HG03520 (cell line): ENCODE measurements around the gene TAF3.

Experiments used
- ATAC-seq: cut with Tn5 transposase; IDR thresholded peaks from one replicate; pipeline ENCODE4 v1.9.1; 2021; ENCODE audit warnings: mild to moderate bottlenecking, moderate library complexity; ENCODE audit not compliant: unreplicated experiment

TAF3 gene

GRCh38 chr10:7874864-7875263 is 56.6 kb downstream of the TAF3 start:
- ATAC-seq: no peak

- ATAC-seq: no peak
These were observed 58.3 kb downstream of the TAF3 start for GRCh38 chr10:7876541-7877127.

GRCh38 chr10:7881119-7881518 is 62.8 kb downstream of the TAF3 start:
- ATAC-seq: no peak

- ATAC-seq: no peak
These were observed 67.8 kb downstream of the TAF3 start for GRCh38 chr10:7886056-7886455.

DNA sequence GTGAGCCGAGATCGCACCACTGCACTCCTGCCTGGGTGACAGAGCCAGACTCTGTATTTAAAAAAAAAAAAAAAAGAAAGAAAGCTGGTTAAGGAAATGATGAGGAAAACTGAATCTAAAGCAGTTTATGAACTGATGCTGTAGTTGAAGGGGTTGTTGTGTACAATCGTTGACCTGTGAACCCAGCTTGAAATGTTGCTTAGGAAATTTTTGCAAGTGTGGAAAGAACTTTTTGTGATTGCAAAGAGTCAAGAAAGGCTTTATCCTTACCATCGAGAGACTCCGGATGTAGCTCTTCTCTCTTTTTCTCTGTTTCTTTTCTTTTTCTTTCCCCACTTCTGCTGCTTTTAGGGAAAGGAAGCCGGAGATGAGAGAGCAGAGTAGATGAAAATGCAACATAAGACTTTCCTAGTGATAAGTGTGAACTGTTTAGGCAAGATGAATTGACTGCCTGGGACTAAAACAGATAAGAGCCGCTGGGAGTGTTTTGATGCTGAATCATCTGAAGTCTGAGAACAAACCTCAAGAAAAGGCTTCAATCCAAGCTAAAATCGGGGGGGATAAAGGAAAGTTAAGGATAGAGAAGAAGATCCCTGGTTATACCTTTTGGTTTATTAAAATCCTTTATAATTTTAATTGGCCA is 69.0 kb downstream of the TAF3 start:
- ATAC-seq: no peak

GRCh38 chr10:7889947-7890542 is 71.7 kb downstream of the TAF3 start:
- no peak for ATAC-seq

GRCh38 chr10:7890781-7891180 is 72.5 kb downstream of the TAF3 start:
- no peak for ATAC-seq

- ATAC-seq: no peak
These were observed 73.3 kb downstream of the TAF3 start for GRCh38 chr10:7891634-7892033.

- no peak for ATAC-seq
These were observed 73.8 kb downstream of the TAF3 start for GRCh38 chr10:7892146-7892545.

DNA sequence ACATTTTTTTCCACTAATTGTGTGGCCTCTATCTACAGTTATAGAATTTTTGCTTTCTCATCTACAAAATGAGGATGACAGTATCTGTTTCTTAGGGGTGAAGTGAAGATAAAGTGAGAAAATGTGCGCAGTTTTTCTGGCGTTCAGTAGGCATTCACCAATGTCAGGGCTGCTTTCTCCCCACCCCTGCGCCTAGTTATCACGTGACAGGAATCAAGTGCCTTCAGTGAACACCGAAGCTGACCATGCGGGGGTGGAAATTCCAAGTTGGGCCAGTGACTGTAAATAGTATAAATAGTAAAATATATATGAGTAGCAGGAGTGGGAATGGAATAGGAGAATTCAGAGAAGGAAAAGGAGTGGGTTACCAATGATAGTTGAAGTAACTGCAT is 77.4 kb downstream of the TAF3 start:
- ATAC-seq: no peak

DNA sequence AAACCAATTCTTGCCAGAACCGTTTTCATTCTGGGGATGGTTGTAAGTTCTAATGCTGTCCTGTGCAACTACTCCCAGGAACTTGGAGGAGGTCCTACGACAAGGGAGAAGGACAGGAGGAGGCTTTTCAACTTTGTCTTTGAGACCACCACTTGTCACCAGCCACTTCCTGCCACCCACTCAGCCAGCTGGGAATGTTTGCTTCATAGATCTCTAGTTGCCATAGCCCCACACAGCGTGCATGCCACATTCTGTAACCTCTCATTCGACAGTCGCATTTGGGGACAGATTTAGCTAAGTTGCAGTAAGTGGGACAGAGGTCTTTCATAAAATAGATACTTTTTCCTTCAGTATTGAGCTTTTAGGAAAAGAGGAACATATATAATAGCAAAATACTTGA is 78.0 kb downstream of the TAF3 start:
- no peak for ATAC-seq

DNA sequence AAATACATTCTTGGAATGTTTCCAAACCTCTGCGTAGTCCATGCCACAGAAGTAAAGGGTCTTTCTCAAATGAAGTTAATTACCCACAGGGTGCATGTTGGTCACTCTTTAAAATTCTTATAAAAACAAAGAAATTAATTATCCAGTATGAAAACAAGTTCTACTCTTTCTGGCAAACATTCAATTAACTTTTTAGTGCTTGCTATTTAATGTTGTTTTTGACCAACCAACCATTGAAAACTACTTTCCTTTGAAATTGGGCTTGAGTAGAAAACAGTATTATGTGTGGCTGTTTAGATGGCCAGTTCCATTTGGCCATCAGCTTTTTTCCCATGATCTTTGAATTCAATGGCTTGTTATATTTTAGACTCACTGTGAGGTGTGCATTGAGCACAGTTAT is 83.0 kb downstream of the TAF3 start:
- ATAC-seq: no peak

- ATAC-seq: no peak
These were observed 84.1 kb downstream of the TAF3 start for GRCh38 chr10:7902413-7902812.

DNA sequence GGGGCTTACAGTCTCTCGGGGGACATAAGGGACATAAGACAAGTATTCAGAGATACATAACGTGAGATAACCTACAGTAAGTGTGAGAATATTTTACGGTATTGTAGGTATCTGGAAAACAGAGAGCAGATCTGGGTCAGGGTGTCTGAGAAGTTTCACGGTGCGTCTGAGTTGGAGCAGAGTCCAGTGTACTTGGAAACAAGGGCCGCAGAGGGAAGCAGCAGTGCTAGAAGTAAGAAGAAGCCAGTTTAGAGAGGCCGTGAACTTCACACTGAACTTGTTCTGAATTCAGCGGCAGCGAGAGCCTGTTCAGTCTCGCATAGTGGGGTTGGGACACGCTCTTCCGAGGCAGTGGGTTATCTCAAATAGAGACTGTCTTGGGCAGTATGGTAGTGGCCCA is 85.5 kb downstream of the TAF3 start:
- no peak for ATAC-seq

DNA sequence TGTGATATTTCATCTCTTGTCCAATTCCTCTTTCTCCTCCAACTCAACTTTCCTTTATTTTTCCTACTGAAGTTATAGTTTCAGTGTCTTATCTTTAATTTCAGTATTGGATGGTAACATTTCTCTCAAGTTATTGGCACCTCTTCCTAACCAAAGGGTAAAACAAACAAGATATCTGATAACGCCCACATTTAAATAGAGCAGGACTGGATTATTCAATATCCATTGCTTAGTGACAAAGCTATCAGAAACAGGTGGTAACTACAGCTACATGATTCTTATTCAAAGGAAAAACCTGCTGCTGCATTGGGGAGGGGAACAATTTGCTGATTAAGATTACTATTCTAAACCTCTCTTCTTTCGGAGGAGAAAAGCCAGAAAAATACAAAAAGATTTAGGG is 87.8 kb downstream of the TAF3 start:
- ATAC-seq: no peak

GRCh38 chr10:7908541-7909210 is 90.4 kb downstream of the TAF3 start:
- ATAC-seq: no peak

GRCh38 chr10:7913126-7913872 is 95.0 kb downstream of the TAF3 start:
- ATAC-seq: no peak

DNA sequence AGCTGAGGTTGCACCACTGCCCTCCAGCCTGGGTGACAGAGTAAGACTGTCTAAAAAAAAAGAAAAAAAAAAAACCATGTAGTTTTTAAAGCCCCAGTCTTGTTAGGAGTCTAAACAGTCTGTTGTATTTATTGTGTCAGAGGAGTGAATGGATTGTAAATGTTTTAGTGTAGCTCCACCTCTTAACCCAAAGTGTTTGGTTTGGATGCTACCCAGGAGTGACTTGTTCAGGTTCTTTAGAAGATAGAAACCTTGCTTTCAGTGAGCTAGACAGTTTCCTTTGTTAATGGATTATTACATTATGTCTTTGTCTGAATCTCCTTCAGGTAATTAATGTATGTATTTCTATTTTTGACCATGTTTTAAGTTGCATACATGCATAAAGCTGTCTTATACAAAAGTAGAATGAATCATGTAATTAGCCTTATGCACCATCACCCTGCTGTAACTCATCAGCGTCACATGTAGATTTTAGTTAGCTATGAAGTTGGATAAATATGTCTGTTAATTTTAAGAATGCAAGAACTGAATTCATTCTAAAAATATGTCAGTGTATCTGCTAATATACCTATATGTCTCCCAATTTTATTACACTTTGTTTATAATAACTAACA is 97.7 kb downstream of the TAF3 start:
- no peak for ATAC-seq

DNA sequence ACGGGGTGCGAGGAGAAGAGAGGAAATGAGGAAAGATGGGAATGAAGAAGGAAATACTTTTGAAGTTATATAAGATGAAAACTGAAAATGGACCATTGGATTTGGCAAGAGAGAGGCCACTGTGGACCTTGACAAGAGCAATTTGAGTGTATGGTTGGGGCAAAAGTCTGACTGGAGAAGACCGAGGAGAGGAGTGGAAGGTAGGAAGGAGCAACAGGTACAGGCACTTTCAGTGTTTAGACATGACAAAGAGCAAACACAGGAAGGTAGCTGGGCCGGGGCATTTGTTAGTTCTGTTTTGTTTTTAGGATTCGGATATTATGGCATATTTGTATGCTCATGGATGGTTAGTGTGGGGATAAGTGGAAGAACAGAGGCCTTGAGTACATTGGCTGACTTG is 99.4 kb downstream of the TAF3 start:
- no peak for ATAC-seq

DNA sequence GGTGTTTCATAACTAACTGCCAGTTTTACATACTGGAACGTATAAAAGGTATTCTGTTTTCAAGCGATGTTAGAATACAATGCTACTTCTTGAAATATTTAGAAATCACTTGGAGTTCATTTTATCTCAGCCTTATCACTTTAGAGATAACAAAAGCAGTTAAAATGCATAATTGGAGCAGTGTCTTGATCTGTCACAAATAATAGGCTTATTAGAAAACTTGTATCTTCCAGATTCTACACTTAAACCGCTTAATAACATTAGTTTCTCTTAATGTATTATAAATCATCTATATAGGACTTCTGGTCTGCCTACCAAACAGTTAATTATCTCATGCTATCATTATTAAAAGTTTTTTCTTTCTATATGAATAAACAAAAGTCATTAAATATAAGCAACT is 104.4 kb downstream of the TAF3 start:
- ATAC-seq: no peak

DNA sequence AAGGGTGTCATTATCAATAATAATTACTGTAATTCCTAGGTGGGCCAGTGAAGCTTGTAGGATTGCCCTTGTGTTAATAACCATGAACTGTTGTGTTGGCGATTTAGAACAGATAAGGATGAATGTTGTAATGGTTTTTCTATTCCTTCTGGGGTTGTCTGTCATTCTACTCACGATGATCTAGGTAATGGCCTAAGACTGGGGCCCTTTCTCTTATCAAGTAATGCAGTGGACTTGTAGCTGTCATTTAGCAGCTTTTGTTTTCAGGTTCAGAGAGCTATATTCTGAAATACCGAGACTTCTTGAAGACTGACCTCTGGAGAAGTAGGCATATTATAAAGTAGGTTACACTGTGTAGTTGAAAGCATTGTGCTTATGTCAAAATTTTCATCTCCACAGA is 110.2 kb downstream of the TAF3 start:
- no peak for ATAC-seq
